GM18526 (cell line): ENCODE results near the gene KSR2.

Experiments
- POLR2A ChIP-seq: IDR thresholded peaks from 3 replicates; pipeline ENCODE4 v1.6.1; 2011; ENCODE audit not compliant: insufficient read length; ENCODE audit errors: extremely low read depth

KSR2 gene

DNA sequence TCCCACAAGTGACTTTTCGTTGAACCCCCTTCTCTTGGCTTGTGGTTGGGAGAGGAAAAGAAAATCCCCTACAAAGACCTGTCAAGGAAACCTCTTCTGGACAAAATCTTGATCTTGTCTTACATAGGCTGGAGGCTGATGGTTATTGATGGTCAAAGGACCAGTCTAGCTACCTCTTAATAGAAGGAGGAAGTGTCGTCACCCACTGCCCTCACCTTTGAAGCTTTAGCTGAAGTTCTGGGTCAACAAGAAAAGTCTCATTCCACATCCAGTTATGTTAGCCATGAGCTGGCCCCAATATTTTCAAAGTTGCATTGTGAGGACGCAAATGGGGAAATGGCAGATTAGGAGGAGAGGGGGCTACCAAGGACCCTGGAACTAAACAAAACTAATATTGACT is 6.2 kb upstream of the KSR2 start:
- TF ChIP-seq POLR2A, result no peak

DNA sequence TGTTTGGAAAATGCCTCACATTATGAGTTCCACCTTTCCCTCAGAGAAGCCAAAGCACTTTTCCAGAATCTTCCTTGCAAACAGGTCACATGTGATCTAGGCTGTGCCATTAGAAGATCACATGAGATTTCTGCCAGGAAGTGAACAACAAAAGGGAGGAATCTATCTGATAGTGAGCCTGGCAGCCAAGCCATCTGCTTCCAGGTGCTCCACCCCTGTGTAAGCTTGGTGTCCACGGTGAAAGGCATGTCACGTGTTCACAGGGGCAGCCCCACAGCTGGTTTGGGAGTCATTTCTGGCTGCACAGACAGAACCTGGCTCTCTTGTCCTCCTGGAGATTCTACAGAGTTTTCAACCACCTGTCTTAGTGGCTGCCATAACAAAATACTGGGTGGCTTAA is 3.5 kb upstream of the KSR2 start:
- TF ChIP-seq POLR2A, result no peak

DNA sequence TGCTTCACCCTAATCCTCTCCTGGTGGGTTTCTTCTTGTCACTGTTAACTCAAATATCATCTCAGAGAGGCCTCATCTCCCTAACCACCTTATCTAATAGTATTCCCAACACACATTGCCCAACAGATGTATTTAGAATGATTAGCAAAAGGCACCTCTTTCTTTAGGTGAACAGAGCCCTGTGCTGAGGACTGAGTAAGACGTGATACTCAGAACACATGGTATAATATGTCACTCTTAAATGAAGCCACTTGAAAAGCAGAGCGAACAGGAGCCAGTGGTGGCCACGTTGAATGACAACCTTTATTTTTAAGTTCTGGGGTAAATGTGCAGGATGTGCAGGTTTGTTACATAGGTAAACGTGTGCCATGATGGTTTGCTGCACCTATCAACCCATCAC is 1.5 kb upstream of the KSR2 start:
- TF ChIP-seq POLR2A, result no peak

DNA sequence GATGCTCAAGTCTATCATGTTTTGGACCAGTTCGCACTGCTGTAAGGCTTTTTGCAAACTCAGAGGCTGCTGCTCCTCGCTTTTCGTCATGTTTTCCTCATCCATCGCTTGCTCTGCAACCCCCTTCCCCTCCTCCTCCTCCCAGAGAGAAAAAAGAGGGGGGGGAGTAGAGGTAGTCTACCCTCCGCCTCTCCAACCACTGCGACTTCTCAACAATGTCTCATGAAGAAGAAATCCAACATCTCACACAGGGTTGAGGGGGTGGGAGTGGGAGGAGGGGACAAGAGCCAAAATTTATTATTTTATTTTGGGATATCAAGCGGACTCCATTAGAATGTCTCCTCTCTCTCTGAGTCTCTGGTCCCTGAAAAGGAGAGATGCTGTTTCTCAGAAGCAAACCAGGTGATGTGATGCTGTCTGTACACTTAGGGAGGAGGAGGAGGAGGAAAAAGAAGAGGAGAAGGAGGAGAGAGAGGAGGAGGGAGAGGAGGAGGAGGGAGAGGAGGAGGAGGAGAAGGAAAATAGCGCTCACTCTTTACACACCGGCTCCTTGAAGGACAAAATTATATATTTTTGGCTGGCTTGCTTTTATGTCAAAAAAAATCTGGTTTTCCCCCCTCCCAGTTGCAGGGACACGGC is 520 bp downstream of the KSR2 start:
- no peak for TF ChIP-seq POLR2A

DNA sequence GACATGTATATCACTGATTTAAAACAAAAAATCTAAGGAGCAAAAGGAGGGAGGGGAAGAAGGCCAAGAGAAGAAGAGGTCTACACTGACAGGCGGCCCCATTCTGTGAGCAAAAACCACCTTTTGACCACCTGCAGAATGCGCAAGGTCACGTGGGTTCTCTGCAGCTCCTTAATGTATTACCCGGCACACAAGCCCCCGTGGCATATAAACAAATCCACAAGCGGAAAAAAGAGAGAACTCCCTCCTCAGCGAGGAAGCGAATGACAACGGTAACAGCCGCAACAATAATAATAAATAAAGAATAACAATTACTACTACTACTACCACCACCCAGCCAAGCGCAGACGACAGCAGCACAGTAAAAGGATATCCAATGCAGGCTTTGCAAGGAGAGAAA is 1.3 kb downstream of the KSR2 start:
- no peak for TF ChIP-seq POLR2A

DNA sequence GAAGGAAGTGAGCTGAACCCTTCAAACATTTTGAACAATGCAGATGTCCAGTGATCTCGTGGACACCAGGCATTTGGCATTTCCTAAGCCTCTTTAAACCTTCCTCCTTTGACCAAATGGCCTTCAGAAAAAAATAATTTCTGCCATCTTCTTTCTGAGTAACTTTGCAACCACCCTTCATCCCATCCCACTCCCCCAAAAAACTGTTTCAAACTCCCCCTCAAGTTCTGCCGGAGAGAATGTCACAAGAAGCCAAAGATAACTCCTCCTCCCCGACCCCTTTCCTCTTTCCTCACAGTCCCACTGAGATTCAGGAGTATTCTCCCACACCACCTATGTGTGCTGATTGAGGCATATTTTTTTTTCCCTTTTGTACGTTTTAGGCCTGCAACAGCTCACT is 1.7 kb downstream of the KSR2 start:
- TF ChIP-seq POLR2A, result no peak

DNA sequence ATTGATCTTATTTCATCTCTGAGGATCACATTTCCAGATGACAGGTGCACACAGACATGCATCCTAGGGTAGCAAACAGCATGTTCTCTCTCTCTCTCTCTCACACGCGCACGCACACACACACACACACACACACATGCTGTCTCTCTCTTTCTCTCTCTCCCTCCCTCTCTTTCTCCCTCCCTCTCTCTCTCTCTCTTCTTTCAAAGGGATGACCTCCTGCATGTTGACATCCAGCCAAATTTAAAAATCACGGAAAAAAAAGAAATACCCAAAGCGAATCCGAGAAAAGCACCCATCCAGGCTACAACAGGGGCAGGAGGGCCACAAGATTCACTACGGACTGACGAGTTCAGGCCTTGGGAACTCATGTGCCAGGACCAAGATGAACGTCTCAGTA is 2.3 kb downstream of the KSR2 start:
- TF ChIP-seq POLR2A, result no peak

DNA sequence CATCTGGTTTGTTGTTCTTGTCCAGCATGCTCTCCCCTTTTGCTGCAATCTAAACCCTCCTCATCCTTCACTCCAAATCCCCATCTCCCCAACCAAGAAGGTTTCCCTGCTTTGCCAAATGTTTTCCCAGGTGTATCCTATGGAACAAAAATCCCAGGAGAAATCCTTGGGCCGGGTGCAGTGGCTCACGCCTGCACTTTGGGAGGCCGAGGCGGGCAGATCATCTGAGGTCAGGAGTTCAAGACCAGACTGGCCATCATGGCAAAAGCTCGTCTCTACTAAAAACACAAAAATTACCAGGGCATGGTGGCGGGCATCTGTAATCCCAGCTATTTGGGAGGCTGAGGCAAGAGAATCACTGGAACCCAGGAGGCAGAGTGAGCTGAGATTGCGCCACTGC is 5.0 kb downstream of the KSR2 start:
- no peak for TF ChIP-seq POLR2A

DNA sequence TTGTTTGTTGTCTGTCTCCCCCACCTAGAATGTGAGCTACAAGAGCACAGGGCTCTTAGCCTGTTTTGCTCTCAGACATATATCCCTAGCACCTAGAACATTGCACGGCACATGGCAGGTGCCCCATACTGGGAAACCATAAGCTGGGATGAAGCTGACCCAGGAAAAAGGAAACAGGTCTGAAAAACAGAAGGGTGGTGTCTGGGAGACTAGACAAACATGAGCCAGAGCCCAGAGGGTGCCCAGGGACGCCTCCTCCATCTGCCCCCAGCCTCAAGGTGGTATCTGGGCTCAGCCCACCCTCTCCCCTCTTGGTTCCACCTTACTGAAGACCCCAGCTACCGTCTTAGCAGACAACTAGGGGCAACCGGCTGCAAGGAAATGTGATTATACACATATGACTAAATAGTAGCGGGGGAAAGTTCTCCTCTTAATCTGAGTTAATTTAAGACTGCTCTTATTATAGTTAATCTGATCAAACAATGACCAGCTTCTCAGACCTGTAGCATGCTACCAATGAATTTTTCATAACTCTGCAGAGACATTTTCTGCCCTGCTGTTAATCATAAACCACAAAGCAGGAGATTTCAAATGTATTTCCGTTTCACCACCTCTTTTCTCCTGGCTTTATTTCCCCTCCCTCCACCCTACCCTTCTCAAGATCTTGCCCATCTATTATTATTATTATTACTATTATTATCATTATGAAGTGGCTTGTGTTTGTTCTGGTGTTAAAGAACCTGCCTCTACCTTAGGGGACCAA is 31.9 kb downstream of the KSR2 start:
- TF ChIP-seq POLR2A, result no peak

DNA sequence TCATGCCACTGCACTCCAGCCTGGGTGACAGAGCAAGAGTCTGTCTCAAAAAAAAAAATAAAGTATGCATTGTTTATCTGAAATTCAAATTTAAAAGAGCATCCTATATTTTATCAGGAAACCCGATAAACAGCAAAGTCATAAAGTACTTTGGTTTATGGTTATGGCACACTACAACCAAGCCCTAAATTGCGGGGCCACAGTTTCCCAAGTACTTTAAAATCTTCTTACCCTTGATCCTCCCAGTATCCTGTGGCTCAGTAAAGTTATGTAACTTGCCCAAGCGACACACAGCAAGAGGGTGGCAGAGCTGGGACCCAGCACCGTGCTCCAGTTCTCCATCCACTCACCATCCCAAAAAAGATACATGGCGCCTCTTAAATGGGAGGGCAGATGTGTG is 35.2 kb downstream of the KSR2 start:
- no peak for TF ChIP-seq POLR2A

DNA sequence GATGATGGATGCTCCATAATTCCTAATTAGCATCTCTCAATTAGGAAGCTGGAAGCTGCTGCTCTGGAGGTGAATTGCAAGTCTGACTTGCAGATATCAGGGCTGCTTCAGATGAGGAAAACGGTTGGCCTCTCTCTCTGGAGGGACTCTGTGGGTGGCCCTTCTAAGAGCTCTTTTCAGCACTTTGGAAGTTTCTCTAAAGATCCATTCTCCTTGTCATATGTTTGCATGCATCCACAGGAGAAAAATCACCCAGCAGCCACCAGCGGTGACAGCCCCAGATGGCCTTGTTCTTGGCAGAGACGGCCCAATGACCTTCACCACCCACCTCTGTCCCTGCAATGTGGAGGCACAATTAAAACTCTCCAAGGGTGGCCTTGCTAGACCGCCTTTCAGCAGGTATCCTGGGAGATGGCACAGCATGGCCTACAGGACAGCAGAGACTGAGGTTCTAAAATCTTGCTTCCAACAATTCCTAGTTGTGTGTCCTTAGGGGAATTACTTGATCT is 42.3 kb downstream of the KSR2 start:
- TF ChIP-seq POLR2A, result no peak

DNA sequence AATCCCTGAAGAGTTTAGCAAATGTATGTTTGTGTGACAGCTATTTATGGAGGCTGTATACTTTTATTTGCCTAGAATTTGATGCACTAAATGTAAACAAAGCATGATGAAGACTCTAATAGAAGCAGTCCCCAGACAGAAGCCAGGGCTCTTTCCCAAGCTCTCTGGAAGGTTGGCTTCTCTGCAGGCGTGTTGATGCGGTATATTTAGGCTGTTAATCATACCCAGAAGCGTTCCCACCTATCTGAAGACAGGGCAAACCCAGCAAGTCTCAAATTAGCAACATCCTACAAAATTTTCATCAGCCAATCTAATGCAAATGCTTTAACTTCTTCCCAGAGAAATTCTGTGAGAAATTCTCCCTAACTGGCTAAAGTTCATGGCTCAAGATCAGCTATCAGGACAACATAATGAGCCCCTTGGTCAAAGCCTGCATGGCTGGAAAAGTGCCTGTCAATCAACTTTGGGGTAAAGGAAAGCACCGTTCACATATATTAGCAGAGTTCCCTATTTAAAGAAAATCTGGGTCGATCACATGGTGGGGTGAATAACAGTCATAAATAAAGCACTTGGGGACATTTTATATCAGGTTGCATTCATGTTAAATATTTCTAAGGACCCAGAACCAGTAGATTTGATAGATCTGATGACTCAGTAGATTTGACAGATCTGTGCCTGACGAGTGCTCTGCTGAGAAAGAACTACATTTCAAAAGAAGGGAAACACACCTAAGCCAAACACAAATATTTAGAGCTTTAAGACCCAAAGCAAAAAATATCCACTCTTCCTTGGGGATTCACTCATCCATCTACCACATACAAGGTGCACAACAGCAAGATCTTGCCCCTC is 46.6 kb downstream of the KSR2 start:
- no peak for TF ChIP-seq POLR2A

DNA sequence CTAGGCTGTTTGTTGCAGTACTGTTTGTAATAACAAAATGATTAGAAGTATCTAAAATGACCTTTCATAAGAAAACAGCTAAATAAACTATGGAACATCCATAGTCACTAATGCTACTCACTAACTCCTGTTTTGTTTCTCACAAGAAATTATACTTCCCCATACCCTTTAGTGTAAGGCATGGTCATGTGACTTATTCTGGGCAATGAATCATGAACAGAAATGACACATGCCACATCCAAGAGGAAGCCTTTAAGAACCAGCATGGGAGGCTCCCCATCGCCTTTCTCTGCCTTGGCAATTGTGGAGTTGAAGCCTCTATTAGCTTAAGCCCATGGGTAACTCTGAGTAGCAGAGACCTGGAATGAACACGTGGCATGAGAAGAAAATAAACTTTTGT is 49.3 kb downstream of the KSR2 start:
- TF ChIP-seq POLR2A, result no peak

DNA sequence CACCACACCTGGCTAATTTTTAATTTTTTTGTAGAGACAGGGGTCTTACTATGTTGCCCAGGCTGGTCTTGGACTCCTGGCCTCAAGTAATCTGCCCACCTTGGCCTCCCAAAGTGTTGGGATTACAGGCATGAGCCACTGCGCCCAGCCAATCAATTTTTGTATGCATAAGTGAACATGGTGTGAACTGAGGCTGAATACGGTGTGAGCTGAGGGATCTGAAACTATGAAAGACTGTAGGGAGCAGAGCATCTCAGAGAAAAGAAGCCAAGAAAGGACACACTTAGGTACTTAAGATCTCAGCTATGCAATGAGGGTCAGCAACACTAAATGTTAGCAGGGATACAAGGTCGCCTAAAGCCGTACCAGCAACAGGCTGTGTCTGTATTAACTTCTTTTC is 54.1 kb downstream of the KSR2 start:
- no peak for TF ChIP-seq POLR2A

DNA sequence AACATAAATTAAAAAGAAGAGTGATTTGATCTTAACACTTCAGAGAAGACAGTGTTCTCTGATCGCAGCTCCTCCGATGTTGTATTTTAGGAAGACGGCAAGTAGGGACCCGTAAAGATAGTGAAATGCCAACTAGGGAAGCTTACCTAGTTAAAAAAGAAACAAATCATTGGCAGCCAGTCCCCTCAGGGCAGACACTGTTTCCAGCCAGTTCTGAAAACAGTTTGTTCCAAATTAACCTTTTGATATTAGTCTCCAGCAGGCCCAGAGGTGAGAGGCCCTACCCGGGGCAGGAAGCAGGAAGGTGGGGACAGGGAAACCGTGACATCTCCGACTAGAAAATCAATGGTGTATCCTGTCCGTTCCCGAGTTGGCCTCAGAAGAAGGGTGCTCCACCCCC is 56.0 kb downstream of the KSR2 start:
- no peak for TF ChIP-seq POLR2A

DNA sequence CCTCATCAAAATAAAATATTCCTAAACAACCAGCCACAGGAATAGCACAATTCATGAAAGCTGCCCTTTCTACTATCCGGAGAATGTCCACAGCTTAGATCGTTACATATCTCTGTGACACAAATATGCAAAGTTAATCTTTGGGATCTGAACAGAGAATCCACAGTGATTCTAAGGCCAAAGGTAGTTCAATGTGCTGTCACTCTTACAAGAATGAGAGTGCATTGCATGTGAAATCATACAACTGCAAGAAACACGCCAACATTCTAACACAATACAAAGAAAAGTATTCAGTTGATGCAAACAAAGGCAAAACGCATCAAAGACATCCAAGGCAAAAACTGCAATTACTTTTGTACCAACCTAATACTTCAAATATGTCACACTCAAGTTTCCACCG is 60.4 kb downstream of the KSR2 start:
- TF ChIP-seq POLR2A, result no peak

DNA sequence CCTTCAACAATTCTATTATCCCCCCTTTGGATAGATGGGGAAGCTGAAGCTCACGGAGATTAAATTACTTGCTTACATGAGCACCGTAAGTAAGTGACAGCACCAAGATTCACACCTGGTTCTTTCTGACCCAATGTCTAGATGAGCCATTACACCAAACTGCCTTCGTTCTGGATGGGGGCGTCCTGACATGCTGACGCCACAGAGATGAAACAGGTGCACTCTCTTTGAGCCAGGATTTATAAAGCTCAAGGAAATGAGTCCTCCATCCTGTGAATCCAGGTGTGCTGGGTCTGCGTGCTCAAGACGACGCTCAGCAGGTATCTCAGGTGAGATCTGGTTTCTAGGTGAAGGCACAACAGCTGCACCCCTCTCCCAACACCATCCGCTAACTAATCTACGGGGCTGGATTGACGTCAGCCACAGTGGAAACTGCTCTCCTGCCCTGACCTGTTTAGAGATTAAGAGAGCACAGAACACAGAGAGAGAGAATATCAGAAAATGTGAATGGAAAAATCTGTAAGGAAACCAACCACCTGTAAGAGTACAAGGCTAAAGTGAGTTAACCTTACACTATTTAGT is 61.6 kb downstream of the KSR2 start:
- no peak for TF ChIP-seq POLR2A
